H1 (cell line): ENCODE data around the gene HBS1L. TPM values are rescaled to one million over a fixed set of nuclear protein-coding genes. Genes with fewer than 3 reads are reported as not detected.

ENCODE experiments used
- CTCF ChIA-PET: fragments of 300-600 bp; sonication (Branson Sonifier 250); formaldehyde crosslinking; loops from one replicate; lab custom pipeline; 2021; ENCODE audit not compliant: partially characterized antibody; lab: Charles Lee
- POLR2A ChIA-PET: fragments of 300-600 bp; sonication (Branson Sonifier 250); formaldehyde crosslinking; loops from one replicate; lab custom pipeline; 2021; ENCODE audit warnings: inconsistent platforms; ENCODE audit not compliant: partially characterized antibody; lab: Charles Lee
- DNase-seq, 2 experiments: peaks; one replicate each; pipeline versions ENCODE4 v3.0.0 to v3.0.0-alpha.2; 2010 to 2022; ENCODE audit warnings: low spot score in 2 of 2, low read depth in 1 of 2, mixed read lengths in 1 of 2
- FAIRE-seq: peaks from 2 replicates; lab custom pipeline; 2011; peaks lifted over from hg19 to GRCh38; lab: Jason Lieb, UNC
- H2AFZ ChIP-seq: 2 replicates; pipeline ENCODE4 v1.8.1; 2012; ENCODE audit warnings: low read length, inconsistent platforms
- H2AK5ac ChIP-seq: 2 replicates; pipeline ENCODE4 v1.6.1; 2013; ENCODE audit warnings: low read depth, low read length
- H2BK120ac ChIP-seq: replicated peaks from 2 replicates; pipeline ENCODE3; 2013; ENCODE audit warnings: low read depth, low read length, inconsistent platforms
- H2BK12ac ChIP-seq: 2 replicates; pipeline ENCODE4 v1.6.1; 2013; ENCODE audit warnings: low read depth, low read length
- H2BK15ac ChIP-seq: 2 replicates; pipeline ENCODE4 v1.6.1; 2013; ENCODE audit warnings: low read length
- H2BK20ac ChIP-seq: 2 replicates; pipeline ENCODE4 v1.6.1; 2013; ENCODE audit warnings: low read length
- H2BK5ac ChIP-seq: 2 replicates; pipeline ENCODE4 v1.6.1; 2013; ENCODE audit warnings: low read depth, low read length
- H3K14ac ChIP-seq: 2 replicates; pipeline ENCODE4 v1.6.1; 2013; ENCODE audit warnings: inconsistent platforms; ENCODE audit not compliant: insufficient read length
- H3K18ac ChIP-seq: 2 replicates; pipeline ENCODE4 v1.6.1; 2013; ENCODE audit warnings: low read length; ENCODE audit errors: extremely low read depth
- H3K23ac ChIP-seq: 2 replicates; pipeline ENCODE4 v1.6.1; 2013; ENCODE audit warnings: inconsistent platforms; ENCODE audit not compliant: insufficient read length
- H3K23me2 ChIP-seq: 2 replicates; pipeline ENCODE4 v1.6.1; 2013; ENCODE audit warnings: low read depth, low read length
- H3K27ac ChIP-seq: 2 replicates; pipeline ENCODE4 v1.6.1; 2011; ENCODE audit warnings: low read depth, low read length, inconsistent platforms
- H3K27me3 ChIP-seq, 4 experiments: replicated peaks in 1 of 4; 1 replicate in 1 of 4; 2 replicates in 3 of 4; pipeline versions ENCODE4 v1.6.1 to v1.8.1; 2011 to 2013; ENCODE audit warnings: low read length in 3 of 4, mild to moderate bottlenecking in 3 of 4, inconsistent platforms in 2 of 4, mixed read lengths in 2 of 4, moderate library complexity in 1 of 4; ENCODE audit not compliant: control insufficient read depth in 3 of 4, insufficient read depth in 3 of 4; ENCODE audit errors: extremely low read depth in 1 of 4
- H3K36me3 ChIP-seq, 4 experiments: 2 replicates each; pipeline versions ENCODE4 v1.6.1 to v1.8.1; 2011 to 2013; ENCODE audit warnings: mild to moderate bottlenecking in 4 of 4, low read length in 3 of 4, moderate library complexity in 2 of 4, control low read depth in 1 of 4, inconsistent platforms in 1 of 4; ENCODE audit not compliant: insufficient read depth in 4 of 4, control insufficient read depth in 2 of 4
- H3K4ac ChIP-seq: replicated peaks from 2 replicates; pipeline ENCODE3; 2013; ENCODE audit warnings: low read length, low read depth, mixed read lengths, inconsistent platforms; ENCODE audit not compliant: insufficient read length
- H3K4me1 ChIP-seq, 4 experiments: replicated peaks in 1 of 4; 1 replicate in 1 of 4; 2 replicates in 3 of 4; pipeline versions ENCODE4 v1.6.1 to v1.8.1; 2011 to 2013; ENCODE audit warnings: low read length in 3 of 4, inconsistent platforms in 2 of 4, mixed read lengths in 1 of 4; ENCODE audit not compliant: insufficient read depth in 4 of 4, control insufficient read depth in 3 of 4
- H3K4me2 ChIP-seq, 2 experiments: 2 replicates each; pipeline versions ENCODE4 v1.6.1 to v1.8.1; 2011 to 2013; ENCODE audit warnings: low read depth in 2 of 2, low read length in 2 of 2, control low read depth in 1 of 2, inconsistent platforms in 1 of 2, mild to moderate bottlenecking in 1 of 2; ENCODE audit not compliant: insufficient read depth in 1 of 2
- H3K4me3 ChIP-seq, 4 experiments: fragments of 200-600, 300-600 bp in 1 of 4; sonication (generic), shearing (Covaris generic), sonication (Bioruptor Twin) in 1 of 4; 2 replicates each; pipeline versions ENCODE4 v1.5.1 to v1.8.1; 2011 to 2016; ENCODE audit warnings: low read length in 4 of 4, low read depth in 3 of 4, control low read depth in 2 of 4, inconsistent platforms in 2 of 4, mild to moderate bottlenecking in 2 of 4, mixed read lengths in 1 of 4, moderate library complexity in 1 of 4; ENCODE audit not compliant: insufficient read depth in 2 of 4; ENCODE audit errors: extremely low read depth in 1 of 4
- H3K56ac ChIP-seq: replicated peaks from 2 replicates; pipeline ENCODE3; 2013; ENCODE audit warnings: low read depth, mild to moderate bottlenecking, mixed read lengths, low read length, inconsistent platforms; ENCODE audit not compliant: insufficient read length
- H3K79me1 ChIP-seq: 2 replicates; pipeline ENCODE4 v1.6.1; 2013; ENCODE audit warnings: low read depth, low read length, control low read depth
- H3K79me2 ChIP-seq, 2 experiments: 2 replicates each; pipeline versions ENCODE4 v1.6.1 to v1.8.1; 2012 to 2013; ENCODE audit warnings: low read length in 2 of 2, mild to moderate bottlenecking in 2 of 2, inconsistent platforms in 1 of 2; ENCODE audit not compliant: insufficient read depth in 2 of 2, control insufficient read depth in 1 of 2
- H3K9ac ChIP-seq, 4 experiments: replicated peaks in 1 of 4; 1 replicate in 1 of 4; 2 replicates in 3 of 4; pipeline versions ENCODE4 v1.6.1 to v1.8.1; 2011 to 2013; ENCODE audit warnings: low read depth in 3 of 4, low read length in 3 of 4, control low read depth in 2 of 4, mild to moderate bottlenecking in 2 of 4, moderate library complexity in 2 of 4, inconsistent platforms in 1 of 4; ENCODE audit errors: extremely low read depth in 1 of 4
- H3K9me3 ChIP-seq, 2 experiments: 2 replicates each; pipeline versions ENCODE4 v1.6.1 to v1.8.1; 2012 to 2013; ENCODE audit warnings: mild to moderate bottlenecking in 2 of 2, moderate library complexity in 2 of 2, control low read depth in 1 of 2, inconsistent platforms in 1 of 2, low read depth in 1 of 2, low read length in 1 of 2, mixed read lengths in 1 of 2; ENCODE audit not compliant: insufficient read depth in 2 of 2
- H4K20me1 ChIP-seq, 2 experiments: replicated peaks in 1 of 2; 2 replicates each; pipeline versions ENCODE3 to v1.8.1; 2011 to 2013; ENCODE audit warnings: inconsistent platforms in 2 of 2, low read length in 2 of 2, mild to moderate bottlenecking in 1 of 2; ENCODE audit not compliant: insufficient read depth in 2 of 2, control insufficient read depth in 1 of 2
- H4K5ac ChIP-seq: 2 replicates; pipeline ENCODE4 v1.6.1; 2013; ENCODE audit warnings: low read length, low read depth, mixed read lengths, inconsistent platforms; ENCODE audit not compliant: insufficient read length
- H4K8ac ChIP-seq: 2 replicates; pipeline ENCODE4 v1.8.0; 2013; ENCODE audit warnings: mild to moderate bottlenecking, moderate library complexity, low read length, inconsistent platforms; ENCODE audit not compliant: insufficient read depth; ENCODE audit errors: extremely low read depth
- H4K91ac ChIP-seq: replicated peaks from 2 replicates; pipeline ENCODE3; 2013; ENCODE audit warnings: low read length, mixed read lengths, inconsistent platforms; ENCODE audit not compliant: insufficient read length
- CEBPB ChIP-seq: IDR thresholded peaks from 2 replicates; pipeline ENCODE4 v1.6.1; 2012; ENCODE audit warnings: low read depth, low read length
- CHD1 ChIP-seq: IDR thresholded peaks from 2 replicates; pipeline ENCODE4 v1.6.1; 2012; ENCODE audit warnings: low read depth, low read length, improper control_type of control experiment
- CREB1 ChIP-seq: IDR thresholded peaks from 2 replicates; pipeline ENCODE4 v1.6.1; 2012; ENCODE audit warnings: inconsistent platforms
- PHF8 ChIP-seq: fragments of 200-600 bp; sonication (generic); conservative IDR thresholded peaks from 2 replicates; pipeline ENCODE4 v1.7.1; 2012; ENCODE audit warnings: low read depth, mild to moderate bottlenecking, inconsistent platforms, low read length, moderate library complexity
- POLR2A ChIP-seq, 2 experiments: IDR thresholded peaks; 1 replicate in 1 of 2; 2 replicates in 1 of 2; pipeline ENCODE4 v1.6.1; 2011; ENCODE audit warnings: low read depth in 2 of 2, low read length in 2 of 2, mild to moderate bottlenecking in 2 of 2; ENCODE audit errors: control extremely low read depth in 1 of 2
- RFX5 ChIP-seq: IDR thresholded peaks from 2 replicates; pipeline ENCODE4 v1.6.1; 2011; ENCODE audit warnings: low read depth, low read length, improper control_type of control experiment, borderline replicate concordance
- TAF7 ChIP-seq: optimal IDR thresholded peaks from 2 replicates; pipeline ENCODE3; 2011; ENCODE audit warnings: low read depth, mild to moderate bottlenecking, inconsistent platforms, low read length, moderate library complexity, borderline replicate concordance
- WGBS, 2 experiments: shearing (Covaris generic) in 1 of 2; methylation state at CpG; one replicate each; pipeline versions ENCODE4 v1.1.6 to v1.1.7; 2013 to 2015; ENCODE audit warnings: low lambda C conversion rate in 2 of 2, mixed read lengths in 2 of 2, inconsistent platforms in 1 of 2, low coverage in 1 of 2, missing lambda C conversion rate in 1 of 2; ENCODE audit not compliant: insufficient replicate concordance in 2 of 2, insufficient coverage in 1 of 2, insufficient read length in 1 of 2; ENCODE audit errors: extremely low coverage in 1 of 2, missing lambda C conversion rate in 1 of 2; 5-methylcytosine and 5-hydroxymethylcytosine counted together
- polyA plus RNA-seq, 7 experiments: library from polyadenylated mRNA; depleted of rRNA in 3 of 7; stranded (reverse) in 5 of 7; unstranded in 2 of 7; fragments of >200 nt in 5 of 7; fragments of 200-250 nt in 2 of 7; gene quantifications; 1 replicate in 5 of 7; 2 replicates in 1 of 7; 4 replicates in 1 of 7; pipeline versions ENCODE4 v1.2.1 to v1.2.3, GENCODE V29; 2011 to 2013; ENCODE audit warnings: missing spikeins in 2 of 7, mixed read lengths in 2 of 7
- total RNA-seq: library from RNA; stranded (reverse); fragmentation: NEBNext Ultra II Directional; extraction: Animal tissue kit (Norgen Biotek cat#: 25700); gene quantifications from 2 replicates; pipeline ENCODE4 v1.2.1, GENCODE V29; 2021

The HBS1L gene
- total and polyA plus RNA-seq, 2 of the 8 experiments (the other 6 are each of a cell fraction or from before 2014, with no cell fraction given): 28.1 to 97.1 TPM

GRCh38 chr6:134934793-134935485, 119.7 kb downstream of the HBS1L start:
- no peak for DNase-seq
- no peak overlapping the region for H2AFZ ChIP-seq
- H3K18ac ChIP-seq: no peak overlapping the region
- H2BK5ac ChIP-seq: no peak overlapping the region
- H4K20me1 ChIP-seq: no peaks in the 10 kb centered on the region
- no peaks in the 10 kb centered on the region for H3K79me2 ChIP-seq
- H3K27ac ChIP-seq: no peak overlapping the region
- no peak overlapping the region for H3K56ac ChIP-seq
- no peak overlapping the region for H2BK15ac ChIP-seq
- no peak overlapping the region for H3K9ac ChIP-seq
- POLR2A ChIA-PET: no interaction called here
- no peak overlapping the region for H2BK20ac ChIP-seq
- CTCF ChIA-PET: interaction anchor here (1.3 kb wide), 1 partner anchor 824 kb away, joined by 3 read pairs; no protein-coding TSS in a partner anchor
- H3K79me1 ChIP-seq: no peaks in the 10 kb centered on the region
- H3K14ac ChIP-seq: no peak overlapping the region
- H3K23me2 ChIP-seq: no peaks in the 10 kb centered on the region
- TF ChIP-seq TAF7 (no peak), CHD1 (no peak), CEBPB (no peak), CREB1 (no peak), PHF8 (no peak), POLR2A (IDR thresholded peaks at IDR 0.05; ENCODE audit: control extremely low read depth in 1 of 2, low read depth in 2 of 2, low read length in 2 of 2) (no peak), RFX5 (no peak)
- TF ChIP-seq, all 59 proteins: peak for 0
- H3K4me3 ChIP-seq: no peak overlapping the region
- no peak overlapping the region for H4K5ac ChIP-seq
- no peak overlapping the region for H4K91ac ChIP-seq
- H2BK120ac ChIP-seq: no peak overlapping the region
- H3K23ac ChIP-seq: no peak overlapping the region
- H3K4ac ChIP-seq: no peak overlapping the region
- 85% methylated on average over 5 of the region's 5 CpGs; no CpG with 5 or more reads in 1 of the 2 experiments for WGBS, 2 experiments
- no peak overlapping the region for H3K4me2 ChIP-seq
- FAIRE-seq: no peak
- H3K36me3 ChIP-seq: no peaks in the 10 kb centered on the region
- H3K9me3 ChIP-seq: no peaks in the 10 kb centered on the region
- H3K4me1 ChIP-seq: peaks cover 0 to 3% (median 0%) of the 10 kb centered on the region in 4 experiments; a peak in 1 of 7 replicates
- H4K8ac ChIP-seq: no peak overlapping the region
- H2BK12ac ChIP-seq: no peak overlapping the region
- H2AK5ac ChIP-seq: no peak overlapping the region
- no peaks in the 10 kb centered on the region for H3K27me3 ChIP-seq
